Activated CD8-positive, alpha-beta memory T cell treated with anti-CD3 and anti-CD28 coated beads, Interleukin-2, amount 50 U/mL, for 1 hour (primary cell): ENCODE data around the gene RAB9B.
"Not testable (repeated sequence)": the region's sequence is repeated elsewhere in the genome, so short reads cannot be mapped to it uniquely, and the experiment has no call there.

Source experiments
- DNase-seq: peaks from one replicate; pipeline ENCODE4 v3.0.0-alpha.2; 2020; ENCODE audit errors: extremely low read depth

Gene RAB9B

DNA sequence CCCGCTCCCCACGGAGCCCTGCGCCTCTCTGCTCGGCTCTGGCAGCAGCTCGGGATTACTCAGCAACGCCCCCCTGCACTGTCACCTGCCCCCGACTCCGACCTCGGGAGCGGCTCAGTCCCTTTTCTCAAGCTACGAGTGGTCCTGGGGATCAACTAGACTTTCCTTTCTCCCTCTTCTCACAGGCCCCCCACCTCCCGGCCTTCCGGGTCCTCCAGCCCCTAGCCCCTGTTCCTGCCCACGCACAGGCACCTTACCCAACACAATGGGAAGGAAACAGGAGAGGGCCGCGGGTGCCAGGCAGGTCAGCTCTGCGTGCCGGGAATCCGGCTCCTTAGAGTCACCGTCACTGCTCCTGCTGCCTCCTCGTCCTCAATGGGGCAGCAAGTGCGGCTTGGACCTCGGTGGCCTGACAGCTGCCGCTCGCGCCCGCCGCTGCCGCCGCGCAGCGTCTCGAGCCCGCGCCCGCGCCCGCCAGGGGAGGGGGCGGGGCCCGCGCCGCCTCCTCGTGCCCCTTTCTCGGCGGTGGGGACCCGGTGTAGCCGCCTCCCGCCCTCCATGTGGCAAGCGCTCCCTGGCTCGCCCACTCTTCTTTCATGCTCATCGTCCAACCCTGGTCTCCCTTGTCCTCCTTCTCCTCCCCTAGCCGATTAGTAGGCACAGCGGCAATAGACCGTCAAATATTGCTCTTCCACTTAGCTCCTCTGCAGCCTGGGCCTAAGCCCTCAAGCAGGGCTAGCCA lies at the start of gene RAB9B:
TSS of gene RAB9B (minus strand) at position 455 of the 742 bp plus-strand sequence. CDS start 6,473 bp downstream, outside the sequence.
- DNase-seq: no peak

DNA sequence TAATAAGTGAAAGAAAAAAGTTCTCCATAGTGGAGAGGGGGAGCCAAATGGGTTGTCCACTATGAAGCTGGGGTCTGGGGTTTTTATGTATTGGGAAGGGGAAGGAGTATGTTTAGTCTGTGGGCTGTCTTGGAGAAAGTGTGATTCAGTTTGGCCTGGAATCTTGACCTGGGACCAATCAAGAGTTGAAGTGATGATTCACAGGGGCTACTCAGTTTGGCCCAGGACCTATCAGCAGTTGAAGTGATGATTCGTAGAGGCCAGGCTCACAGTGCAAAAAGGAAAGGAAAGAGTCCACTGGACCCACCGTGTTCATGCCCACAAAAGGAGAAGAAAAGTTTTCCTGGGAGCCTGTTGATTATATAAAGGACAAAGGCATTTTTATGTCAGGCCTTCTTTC lies 47.3 kb upstream of the RAB9B start:
- DNase-seq: no peak

GRCh38 chrX:103878466-103879122 lies 46.5 kb upstream of the RAB9B start:
- no peak for DNase-seq

- DNase-seq: no peak
Observed at GRCh38 chrX:103877571-103877970, 45.5 kb upstream of the RAB9B start.

GRCh38 chrX:103864886-103865534 lies 33.0 kb upstream of the RAB9B start:
- DNase-seq: no peak

DNA sequence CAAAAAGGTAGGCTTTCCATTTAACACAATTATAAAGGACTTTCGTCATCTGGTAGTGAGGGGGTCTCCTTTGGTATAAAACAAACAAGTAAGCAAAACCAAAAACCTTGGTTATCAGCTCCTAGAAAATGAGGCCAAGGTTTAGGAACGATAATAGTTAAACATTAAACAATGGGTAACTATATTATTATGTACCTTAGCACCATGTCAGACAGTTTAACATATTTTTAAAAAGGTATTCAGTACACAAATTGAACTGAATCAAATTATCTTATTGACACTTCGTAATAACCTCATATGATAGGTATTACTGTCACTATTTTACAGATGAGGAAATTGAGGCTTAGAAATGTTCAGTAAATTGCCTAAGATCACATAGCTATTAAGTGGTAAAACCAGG lies 32.1 kb upstream of the RAB9B start:
- no peak for DNase-seq

- DNase-seq: no peak
Observed at GRCh38 chrX:103861200-103861599, 29.1 kb upstream of the RAB9B start.

DNA sequence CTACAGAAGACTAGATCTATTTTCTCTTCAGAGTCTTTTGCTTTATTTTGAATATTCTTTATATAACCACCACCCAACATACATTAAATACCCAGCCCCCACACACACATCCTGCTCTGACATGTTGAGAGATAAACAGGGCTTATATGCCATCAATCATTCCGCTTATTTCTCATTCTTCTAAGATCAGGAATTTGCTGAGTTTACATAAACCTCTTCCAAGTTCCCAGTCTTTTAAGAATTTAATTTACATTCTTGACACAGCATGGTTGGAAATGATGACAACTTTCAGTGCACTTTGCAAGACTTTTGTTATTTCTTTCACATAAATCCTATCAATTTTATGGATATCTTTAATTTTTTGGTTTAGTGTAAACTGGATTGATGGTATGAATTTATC lies 17.5 kb upstream of the RAB9B start:
- no peak for DNase-seq

DNA sequence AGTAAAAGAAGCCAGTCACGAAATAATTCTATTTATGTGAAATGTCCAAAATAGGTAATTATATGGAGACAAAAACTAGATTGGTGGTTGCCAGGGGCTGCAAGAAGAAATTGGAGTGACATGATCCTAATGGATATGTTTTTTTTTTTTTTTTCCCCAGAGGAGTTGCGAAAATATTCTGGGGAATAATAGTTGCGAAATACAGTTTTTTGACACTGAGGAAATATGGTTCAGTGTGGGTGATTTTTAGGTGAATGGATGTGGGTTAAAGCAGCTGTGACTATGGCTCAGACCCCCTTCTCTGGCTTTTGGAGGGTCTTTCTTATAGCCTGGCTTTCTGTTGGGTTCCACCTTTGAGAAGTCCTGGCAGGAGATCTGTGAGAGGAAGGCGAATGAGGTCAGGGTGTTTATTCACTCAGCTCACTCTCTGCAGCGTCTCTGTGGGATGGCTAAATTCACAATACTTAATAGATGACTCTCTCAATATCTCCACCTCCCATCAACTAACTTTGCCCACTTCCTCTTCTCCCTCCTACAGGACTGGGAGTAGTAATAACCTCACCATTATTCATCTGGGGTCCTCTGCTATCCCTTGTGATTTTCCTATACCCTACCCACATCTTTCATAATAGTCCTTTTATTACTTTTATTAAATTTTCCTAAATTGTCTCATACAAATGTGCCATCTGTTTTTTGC lies 15.3 kb upstream of the RAB9B start:
- DNase-seq: no peak

DNA sequence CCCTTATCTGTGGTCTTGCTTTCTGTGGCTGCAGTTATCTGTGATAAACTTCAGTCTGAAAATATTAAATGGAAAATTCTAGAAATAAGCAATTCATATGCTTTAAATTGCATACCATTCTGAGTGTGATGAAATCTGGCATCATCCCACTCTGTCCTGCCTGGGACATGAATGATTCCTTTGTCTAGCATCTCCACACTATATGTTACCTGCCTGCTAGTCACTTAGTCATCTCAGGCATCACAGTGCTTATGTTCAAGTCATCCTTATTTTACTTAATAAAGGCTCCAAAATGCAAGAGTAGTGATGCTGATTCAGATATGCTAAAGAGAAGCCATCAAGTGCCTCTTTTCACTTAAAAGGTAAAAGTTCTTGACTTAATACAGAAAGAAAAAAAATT lies 14.3 kb upstream of the RAB9B start:
- no peak for DNase-seq

- DNase-seq: no peak
Observed at GRCh38 chrX:103845165-103845653, 13.2 kb upstream of the RAB9B start.

DNA sequence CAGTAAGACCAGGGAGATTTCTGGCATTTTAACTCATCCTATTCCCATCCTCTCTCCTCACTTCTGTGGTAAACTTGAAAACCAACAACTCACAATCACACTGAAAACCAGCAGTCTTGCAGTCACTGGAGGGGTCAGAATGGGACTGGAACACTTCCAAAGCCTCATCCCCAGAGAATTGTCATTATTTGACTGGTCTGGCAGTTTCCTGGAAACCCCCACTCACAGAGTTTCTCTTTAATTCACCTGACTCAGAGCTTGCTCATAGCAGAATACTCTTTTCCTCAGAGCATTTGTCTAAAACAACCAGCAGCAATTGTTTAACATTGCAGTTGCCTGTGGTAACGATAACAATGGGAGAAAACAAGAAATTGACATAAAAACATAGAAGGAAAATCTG lies 7.3 kb upstream of the RAB9B start:
- DNase-seq: no peak

- no peak for DNase-seq
Observed at GRCh38 chrX:103831342-103831802, 685 bp downstream of the RAB9B start.

GRCh38 chrX:103830848-103831247 lies 1.2 kb downstream of the RAB9B start:
- no peak for DNase-seq

DNA sequence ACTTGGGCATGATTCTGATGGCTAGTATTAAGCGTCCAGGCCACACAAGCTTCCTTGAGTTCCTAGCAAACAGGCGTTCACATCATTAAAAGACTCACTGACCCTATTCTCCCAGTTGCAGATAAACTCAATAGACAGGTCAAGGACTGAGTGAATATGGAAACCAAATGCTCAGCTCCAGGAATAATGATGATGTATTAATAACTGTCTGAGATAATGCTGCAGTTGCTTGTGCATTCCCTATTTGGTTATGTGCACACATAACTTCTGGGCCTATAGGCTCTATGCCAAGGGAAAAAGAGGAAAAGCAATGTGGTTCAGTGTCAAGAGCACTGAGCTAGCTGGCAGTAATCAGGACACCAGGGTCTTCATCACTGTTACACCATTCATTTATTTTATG lies 3.5 kb downstream of the RAB9B start:
- no peak for DNase-seq

DNA sequence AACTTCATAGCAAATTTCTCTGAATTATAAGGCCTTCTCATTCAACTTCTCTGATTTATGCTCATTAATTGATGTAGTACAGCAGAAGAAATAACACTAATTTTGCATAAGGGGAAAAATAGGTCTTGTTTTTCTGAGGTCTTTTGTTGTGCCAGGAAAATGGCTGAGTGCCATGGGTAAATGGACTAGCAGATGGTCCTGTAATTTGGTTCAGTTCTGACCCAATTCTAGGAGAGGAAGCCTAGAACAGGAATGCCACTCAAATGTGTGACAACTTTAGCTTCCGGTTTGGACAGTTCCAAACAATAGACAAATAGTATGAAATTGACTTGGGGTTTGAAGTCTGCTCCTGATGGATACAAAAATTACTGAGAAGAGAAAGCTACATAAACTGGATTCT lies 6.2 kb downstream of the RAB9B start:
- no peak for DNase-seq

GRCh38 chrX:103823591-103823990 lies 8.5 kb downstream of the RAB9B start:
- no peak for DNase-seq

GRCh38 chrX:103820802-103821201 lies 11.3 kb downstream of the RAB9B start:
- DNase-seq: not testable (repeated sequence)

DNA sequence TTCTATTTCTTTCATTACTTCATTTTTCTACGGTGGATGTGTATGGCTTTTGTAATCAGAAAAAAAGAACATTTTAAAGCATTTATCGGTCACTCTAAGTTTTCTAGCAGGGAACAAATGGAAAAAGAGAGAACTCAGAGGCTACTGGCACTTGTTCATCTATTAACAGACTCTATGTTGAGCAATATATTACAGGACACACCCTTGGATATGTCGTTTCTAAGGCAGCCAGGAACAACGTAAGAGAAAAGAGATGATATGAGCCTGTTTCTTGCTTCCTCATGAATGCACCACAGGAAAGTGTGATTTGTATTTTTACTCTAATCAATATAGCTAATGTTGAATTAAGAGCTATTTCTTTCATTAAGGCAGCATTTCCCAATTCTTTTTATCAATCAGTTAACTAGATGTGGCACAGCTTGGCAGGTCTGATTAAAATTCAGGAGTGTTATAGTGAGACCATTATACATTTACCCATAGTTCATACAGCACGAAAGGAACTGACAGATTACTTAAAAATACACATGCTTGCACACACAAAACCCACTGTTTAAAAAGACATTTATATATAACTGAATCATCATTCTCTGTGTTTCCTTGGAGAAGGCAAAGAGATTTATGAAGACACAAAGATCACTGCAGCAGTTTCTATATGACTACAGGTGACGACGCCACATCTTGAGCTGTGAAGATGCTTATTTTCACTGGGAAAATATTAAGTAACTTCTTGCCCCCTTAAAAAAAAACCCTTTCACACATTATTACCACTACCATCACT lies 13.0 kb downstream of the RAB9B start:
- DNase-seq: no peak

- DNase-seq: no peak
Observed at GRCh38 chrX:103817502-103817901, 14.6 kb downstream of the RAB9B start.

DNA sequence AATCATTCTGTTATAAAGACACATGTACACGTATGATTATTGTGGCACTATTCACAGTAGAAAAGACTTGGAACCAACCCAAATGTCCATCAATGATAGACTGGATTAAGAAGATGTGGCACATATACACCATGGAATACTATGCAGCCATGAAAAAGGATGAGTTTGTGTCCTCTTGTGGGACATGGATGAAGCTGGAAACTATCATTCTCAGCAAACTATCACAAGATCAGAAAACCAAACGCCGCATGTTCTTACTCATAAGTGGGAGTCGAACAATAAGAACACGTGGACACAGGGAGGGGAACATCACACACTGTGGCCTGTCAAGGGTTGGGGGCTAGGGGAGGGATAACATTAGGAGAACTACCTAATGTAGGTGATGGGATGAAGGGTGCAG lies 15.0 kb downstream of the RAB9B start:
- DNase-seq: not testable (repeated sequence)
